Measurements from ENCODE around the gene FAM228A.

FAM228A gene

DNA sequence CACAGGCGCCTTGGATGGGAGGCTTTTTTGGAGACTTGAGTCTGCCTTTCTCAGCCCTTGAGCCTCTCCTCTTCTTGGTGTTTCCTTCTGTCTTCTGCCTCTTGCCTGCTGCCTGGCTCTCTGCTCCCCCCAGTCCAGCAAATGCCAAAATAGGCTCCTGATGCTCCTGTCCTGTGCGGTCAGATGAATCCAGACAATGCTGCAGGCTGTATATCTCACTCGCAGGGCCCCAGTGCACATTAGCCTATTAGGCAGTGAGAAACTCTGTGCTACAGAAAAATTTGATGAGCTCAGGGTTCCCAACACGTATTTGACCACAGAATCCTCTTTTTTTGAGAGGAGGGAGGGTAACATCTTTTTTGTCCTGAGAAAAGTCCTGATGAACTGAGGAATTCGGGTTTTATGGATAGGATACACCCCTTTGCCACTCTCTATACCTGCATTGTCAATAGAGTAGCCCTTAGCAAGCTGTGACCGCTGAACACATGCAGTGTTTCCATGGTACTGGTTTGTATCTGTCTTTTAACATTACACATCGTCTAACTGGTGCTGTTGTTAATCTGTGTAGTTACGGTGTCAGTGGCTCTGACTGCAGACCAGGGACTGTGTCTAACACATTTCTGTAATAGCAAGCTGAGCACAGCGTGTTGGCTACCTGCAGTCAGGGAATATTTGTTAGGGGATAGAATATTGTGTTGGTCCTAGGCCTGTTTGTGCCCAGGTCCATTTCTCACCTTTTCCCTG lies 50.8 kb downstream of the FAM228A start:
- no peak for DNase-seq (ENCODE audit: low spot score)

DNA sequence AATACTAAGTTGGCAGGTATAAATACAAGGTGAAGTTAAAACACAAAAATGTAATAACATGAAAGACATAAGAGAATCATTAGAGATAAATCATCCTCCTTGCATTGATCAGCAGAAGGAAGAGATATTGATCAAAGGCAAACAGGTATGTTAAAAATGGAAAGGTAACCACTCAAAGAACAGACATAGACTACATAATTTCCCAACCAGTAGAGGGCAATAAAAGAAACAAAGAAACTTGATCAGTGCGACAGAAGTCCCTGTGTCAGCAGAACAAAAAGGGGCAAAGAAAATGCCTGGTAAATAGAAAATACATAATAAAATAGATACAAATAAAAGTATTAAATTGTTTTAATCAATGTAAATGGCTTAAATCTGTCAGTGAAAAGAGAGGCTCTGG lies 53.6 kb downstream of the FAM228A start:
- DNase-seq (ENCODE audit: low spot score): no peak

DNA sequence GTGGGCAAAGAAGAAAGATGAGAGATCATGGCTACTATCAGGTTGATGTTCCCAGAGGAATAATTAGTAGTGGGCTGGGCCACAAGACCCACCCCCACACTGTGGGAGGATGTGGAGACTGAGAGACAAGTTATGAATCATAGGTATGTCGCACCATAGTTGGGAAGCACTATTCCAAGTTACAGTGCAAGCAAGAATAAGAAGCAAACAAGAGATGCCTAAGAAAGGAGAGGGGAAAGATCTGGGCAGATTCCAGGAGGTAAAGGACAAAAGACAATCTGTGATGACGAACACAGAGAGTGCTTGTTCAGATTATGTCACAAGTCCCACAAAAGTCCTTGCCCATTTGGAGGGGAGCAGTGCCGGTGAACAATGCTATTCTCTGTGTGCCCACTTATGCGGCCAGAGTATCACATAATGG lies 56.6 kb downstream of the FAM228A start:
- DNase-seq (ENCODE audit: low spot score): peak; percentile 7

DNA sequence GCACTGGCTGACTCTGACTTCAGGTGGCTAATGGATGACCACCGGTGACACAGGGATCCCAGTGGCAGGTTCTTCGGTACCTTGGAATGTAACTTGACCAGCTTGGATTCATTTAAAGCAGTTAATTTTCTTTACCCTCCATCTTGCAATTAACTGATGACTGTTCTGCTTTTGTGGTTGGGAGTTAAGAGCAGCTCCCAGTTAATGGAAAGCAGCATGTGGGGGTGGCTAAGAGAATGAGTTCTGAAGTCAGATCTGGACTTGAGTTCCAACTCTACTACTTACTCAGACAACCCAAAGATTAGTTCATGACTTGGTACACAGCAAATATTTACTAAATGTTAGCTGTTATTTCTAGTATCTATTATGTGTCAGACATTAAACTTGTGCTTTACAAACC lies 58.5 kb downstream of the FAM228A start:
- no peak for DNase-seq (ENCODE audit: low spot score)

DNA sequence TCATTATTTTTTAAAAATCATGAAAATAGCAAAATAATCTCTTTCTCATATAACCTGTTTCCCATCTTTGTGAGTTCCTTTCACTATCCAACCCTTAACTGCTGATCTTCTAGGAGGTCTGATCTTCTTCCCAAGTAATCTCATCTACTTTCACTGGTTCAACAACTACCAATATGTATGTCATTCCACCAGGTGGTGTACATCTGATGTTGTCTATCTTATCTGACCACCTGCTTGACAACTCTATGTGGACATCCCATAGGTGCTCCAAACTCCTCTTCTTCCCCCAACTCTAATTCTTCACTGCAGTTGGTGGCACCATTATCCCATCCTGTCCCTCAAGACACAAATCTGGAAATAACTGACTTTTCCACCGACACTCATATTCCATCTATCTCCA lies 62.5 kb downstream of the FAM228A start:
- DNase-seq (ENCODE audit: low spot score): no peak

DNA sequence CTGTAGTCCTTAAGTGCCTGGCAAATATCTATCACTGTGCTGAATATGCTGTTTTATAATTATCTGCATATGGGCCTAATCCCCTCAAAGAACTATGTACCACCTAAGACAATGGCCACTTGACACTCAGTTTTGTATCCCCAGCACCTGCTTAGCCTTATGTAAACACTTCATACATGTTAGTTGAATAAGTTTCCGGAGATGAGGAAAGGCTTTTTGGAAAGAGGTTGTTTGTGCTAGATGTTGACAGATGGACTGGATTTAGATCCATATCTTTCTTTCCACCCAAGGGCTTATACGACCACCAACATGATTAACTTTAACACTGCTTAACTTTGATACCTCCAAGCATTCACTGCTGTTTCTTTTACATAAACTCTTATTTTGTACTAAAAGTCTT lies 63.3 kb downstream of the FAM228A start:
- no peak for DNase-seq (ENCODE audit: low spot score)

DNA sequence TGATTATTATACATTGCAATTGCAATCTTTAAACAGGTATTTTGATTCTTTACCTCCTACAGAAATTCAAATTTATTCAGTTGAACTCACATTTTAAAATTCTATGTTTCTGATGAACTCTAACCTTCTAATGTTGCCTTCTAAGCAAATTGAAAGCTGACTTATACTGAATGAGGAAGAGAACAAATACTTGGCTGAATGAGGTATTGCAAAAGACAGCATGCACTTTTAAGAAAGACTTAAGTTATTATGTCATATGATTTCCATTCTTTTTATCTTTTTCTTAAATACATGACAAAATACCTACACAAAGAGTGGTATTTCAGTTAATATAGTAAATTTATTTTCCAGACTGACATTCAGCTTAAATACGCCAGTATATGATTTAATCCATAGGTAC lies 64.7 kb downstream of the FAM228A start:
- DNase-seq (ENCODE audit: low spot score): no peak
